ENCODE data around the gene CNP. TPM values are rescaled to one million over a fixed set of nuclear protein-coding genes. Genes with fewer than 3 reads are reported as not detected.

The CNP gene
- total RNA-seq, 1 donor from 2014 or later, result 45.7 TPM

DNA sequence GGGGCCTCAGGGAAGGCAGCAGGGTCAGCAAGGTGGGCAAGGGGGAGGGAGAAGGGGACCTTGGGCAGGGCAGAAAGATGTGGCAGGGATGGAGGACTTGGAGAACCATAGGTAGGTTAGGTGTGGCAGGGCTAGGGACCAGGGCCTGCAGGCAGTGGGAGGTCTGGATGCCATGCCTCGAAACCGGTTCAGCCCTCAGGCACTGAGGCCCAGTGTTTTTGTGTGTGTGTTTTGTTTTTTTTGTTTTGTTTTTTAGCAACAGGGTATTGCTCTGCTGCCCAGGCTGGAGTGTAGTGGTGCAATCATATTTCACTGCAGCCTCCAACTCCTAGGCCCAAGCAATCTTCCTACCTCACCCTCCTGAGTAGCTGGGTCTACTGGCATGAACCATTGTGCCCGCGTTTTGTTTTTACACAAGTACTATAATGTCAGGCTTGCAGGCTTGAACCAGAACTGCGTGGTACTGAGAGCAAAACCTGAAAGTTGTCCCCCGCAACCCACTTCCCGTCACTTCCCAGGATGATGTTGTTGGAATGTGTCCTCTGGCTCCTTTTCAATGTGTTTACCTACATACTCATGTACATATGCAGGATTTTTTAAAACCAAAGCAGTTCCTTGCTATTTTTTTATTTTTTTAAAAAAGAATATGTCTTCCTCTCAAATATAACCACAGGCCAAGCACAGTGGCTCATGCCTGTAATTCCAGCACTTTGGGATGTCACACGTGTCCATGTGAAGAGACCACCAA lies 23.8 kb upstream of the CNP start:
- DNase-seq (ENCODE audit: low spot score), result no peak

DNA sequence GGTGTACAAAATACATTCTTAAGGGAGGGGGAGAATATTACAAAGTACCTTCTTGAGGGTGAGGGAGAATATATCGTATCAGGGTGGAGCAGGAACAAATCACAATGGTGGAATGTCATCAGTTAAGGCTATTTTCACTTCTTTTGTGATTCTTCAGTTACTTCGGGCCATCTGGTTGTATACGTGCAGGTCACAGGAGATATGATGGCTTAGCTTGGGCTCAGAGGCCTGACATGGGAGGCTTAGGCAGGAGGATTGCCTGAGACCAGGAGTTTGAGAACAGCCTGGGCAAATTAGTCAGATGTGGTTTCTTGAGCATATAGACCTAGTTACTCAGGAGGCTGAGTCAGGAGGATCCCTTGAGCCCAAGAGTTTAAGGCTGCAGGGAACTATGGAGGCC lies 23.1 kb upstream of the CNP start:
- DNase-seq (ENCODE audit: low spot score), result no peak

GRCh38 chr17:41944943-41945342 lies 21.7 kb upstream of the CNP start:
- no peak for DNase-seq (ENCODE audit: low spot score)

- DNase-seq (ENCODE audit: low spot score), result no peak
Observed at GRCh38 chr17:41948762-41949460, 17.7 kb upstream of the CNP start.

DNA sequence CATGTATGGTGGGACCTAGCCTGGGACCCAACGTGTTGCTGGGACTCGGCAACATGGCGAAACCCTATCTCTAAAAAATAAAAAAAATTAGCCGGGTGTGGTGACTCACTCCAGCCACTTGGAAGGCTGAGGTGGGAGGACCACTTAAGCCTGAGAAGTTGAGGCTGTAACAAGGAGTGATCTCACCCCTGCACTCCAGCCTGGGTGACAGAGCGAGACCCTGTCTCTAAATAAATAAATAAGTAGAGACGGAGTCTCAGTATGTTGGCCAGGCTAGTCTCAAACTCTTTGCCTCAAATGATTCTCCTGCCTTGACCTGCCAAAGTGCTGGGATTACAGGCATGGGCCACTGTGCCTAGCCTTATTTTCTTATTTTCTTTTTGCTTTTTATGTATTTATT lies 10.1 kb upstream of the CNP start:
- DNase-seq (ENCODE audit: low spot score), result no peak

GRCh38 chr17:41957031-41957868 lies 9.3 kb upstream of the CNP start:
- DNase-seq (ENCODE audit: low spot score), result no peak

GRCh38 chr17:41957869-41958439 lies 8.6 kb upstream of the CNP start:
- no peak for DNase-seq (ENCODE audit: low spot score)

DNA sequence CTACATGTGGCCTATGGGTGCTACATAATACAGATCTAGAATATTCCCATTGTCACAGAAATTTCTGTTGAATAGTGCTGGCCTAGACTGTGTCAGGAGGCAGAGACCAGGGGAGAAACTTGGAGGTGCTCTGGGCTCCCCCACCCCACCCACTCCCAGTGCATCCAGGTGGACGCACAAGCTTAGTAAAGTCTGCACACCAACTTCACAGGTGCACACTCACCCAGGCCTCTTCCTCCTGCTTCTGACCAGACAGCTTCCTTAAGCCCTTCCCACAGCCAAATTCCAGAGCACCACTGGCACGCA lies 7.6 kb upstream of the CNP start:
- no peak for DNase-seq (ENCODE audit: low spot score)

GRCh38 chr17:41959336-41960095 lies 7.1 kb upstream of the CNP start:
- DNase-seq (ENCODE audit: low spot score), result no peak

GRCh38 chr17:41962111-41962510 lies 4.5 kb upstream of the CNP start:
- DNase-seq (ENCODE audit: low spot score), result no peak

- peak; percentile 72 for DNase-seq (ENCODE audit: low spot score)
Observed at GRCh38 chr17:41962768-41963434, 3.7 kb upstream of the CNP start.

DNA sequence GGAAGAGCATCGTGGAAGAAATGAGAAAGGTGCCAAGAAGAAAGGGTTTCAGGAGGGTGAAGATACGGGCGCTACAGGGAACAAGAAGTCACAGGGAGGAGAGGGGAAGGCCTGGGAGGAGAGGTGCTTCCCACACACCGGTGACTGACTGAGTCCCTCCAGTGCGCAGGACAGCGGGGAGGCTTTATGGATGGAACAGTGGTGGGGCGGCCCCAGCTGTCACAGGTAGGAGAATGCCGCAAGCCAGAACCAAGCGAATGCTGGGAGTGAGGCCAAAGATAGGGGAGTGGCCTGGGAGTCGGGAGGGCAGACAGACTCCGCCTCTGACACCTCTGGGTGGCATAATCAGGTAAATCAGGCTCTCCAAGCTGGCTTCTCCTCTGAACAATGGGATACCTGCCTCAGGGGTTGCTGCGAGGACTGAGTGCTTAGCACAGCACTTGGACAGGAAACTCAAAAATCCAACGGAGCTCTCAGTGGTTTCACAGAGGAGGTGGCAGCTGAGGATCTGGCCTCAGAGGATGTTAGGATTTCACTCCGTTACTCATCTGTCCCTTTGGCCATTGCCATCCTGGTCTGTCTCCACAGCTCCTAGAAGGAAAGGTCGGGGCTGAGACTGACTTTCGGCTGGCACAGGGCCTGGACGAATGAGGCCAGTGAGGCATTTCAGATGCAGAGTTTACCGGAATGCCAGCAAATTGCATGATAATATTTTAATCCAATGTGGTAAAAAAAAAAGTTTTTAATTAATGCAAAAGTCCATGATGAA lies 717 bp upstream of the CNP start:
- DNase-seq (ENCODE audit: low spot score), result peak; percentile 77

DNA sequence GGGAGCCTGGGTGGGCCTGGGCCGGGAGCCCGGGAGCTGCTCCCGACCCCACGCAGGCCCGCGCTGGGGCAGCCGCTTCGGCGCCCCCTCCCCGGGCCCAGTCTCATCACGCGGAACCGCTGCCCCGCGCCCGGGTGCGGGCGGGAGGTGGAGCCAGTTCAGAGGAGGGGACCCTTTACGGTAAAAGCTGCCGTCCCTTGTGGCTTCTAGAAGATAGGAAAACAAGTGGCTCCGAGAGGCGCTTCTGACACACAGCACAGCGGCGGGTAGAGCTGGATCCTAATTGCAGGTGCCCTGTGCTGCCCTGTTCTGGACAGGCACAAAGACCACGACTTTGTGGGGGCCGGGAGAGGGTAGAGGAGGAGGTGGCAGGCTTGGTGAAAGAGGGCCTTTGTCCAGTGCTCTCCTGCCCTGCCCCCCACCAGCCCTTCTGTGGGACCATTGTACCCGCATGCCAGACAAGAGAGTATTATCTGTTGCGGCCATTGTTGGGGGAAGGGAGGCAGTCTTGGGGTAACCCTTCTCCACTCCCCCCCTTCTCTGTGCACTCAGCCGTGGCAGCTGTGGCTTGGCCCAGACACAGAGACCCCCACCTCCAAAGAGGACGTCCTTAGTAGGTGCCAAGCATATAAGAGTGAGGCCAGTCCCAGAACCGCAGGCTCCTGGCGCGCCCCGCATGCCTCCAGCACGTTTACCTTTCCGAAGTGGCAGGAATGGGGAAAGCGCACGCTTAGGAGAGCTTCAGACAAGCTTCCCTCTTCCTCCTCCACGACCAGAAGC lies 736 bp downstream of the CNP start:
- DNase-seq (ENCODE audit: low spot score), result no peak

DNA sequence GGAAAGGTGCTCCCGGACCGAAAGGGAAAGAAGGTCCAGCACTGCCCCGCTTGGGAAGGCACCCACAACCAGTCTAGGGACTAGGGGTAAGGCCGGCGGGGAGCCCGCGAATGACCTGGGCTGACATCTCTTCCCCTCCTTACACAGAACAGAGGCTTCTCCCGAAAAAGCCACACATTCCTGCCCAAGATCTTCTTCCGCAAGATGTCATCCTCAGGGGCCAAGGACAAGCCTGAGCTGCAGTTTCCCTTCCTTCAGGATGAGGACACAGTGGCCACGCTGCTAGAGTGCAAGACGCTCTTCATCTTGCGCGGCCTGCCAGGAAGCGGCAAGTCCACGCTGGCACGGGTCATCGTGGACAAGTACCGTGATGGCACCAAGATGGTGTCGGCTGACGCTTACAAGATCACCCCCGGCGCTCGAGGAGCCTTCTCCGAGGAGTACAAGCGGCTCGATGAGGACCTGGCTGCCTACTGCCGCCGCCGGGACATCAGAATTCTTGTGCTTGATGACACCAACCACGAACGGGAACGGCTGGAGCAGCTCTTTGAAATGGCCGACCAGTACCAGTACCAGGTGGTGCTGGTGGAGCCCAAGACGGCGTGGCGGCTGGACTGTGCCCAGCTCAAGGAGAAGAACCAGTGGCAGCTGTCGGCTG lies 1.5 kb downstream of the CNP start:
- no peak for DNase-seq (ENCODE audit: low spot score)

DNA sequence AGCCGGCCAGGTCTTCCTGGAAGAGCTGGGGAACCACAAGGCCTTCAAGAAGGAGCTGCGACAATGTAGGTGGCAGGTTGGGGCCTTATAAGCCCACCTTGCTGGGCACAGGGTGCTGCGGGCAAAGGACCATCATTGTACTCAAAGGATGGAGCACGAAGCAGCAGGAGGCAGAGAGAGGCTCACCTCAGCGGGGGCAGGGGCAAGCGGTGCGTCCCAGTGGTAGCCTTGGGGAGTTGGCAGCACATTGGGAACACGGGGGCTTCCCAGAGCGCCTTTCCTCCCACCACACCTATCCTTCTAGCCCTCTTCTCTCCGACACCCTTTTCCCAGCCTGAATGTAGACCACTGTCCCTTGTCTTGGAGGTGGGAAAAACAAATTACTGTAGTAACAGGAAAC lies 2.1 kb downstream of the CNP start:
- DNase-seq (ENCODE audit: low spot score), result no peak

DNA sequence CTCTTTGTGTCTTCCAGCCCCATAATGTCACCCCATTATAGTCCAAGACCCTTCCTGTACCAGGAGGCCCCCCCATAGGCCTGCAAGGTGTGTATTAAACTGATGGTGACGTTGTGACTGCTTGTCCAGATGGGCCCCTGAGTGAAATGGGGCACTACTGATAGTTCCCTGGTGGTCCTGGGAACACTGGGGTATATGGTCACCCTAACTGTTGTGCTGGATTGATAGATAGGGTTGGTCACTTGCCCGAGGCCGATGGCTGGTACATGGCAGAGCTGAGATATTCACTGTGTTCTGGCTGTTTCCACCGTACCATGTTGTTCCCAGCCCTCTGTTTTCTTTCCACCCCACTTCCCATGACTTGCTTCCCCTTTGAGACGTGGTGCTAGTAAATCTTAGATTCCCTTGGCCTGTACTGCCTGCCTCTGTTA lies 4.3 kb downstream of the CNP start:
- no peak for DNase-seq (ENCODE audit: low spot score)

GRCh38 chr17:41971721-41972523 lies 5.3 kb downstream of the CNP start:
- no peak for DNase-seq (ENCODE audit: low spot score)
